ENCODE measurements around the gene LPAR1. TPM values are rescaled to one million over a fixed set of nuclear protein-coding genes. Genes with fewer than 3 reads are reported as not detected.

The LPAR1 gene
- total RNA-seq, 1 experiment from 2014 or later, result 11.0 TPM

DNA sequence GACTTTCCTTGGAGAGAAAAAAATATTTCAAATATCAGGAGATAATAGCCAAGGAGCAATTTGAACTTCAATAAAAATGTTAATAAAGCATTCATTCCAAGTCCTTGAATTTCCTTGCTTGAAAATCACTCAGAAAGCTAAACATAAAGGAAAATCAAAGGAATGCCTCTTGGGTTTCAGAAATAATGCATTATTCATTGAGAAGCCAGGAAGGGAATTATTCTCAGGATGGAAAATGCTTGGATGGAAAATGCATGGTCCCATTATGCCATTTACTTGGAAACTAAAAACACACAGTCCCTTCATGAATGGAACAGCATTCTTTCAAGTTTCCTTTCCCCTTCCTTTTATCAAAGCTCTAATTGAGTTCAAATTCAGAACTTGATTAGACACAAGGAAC is 160.9 kb downstream of the LPAR1 start:
- CTCF ChIA-PET, result no interaction called here

DNA sequence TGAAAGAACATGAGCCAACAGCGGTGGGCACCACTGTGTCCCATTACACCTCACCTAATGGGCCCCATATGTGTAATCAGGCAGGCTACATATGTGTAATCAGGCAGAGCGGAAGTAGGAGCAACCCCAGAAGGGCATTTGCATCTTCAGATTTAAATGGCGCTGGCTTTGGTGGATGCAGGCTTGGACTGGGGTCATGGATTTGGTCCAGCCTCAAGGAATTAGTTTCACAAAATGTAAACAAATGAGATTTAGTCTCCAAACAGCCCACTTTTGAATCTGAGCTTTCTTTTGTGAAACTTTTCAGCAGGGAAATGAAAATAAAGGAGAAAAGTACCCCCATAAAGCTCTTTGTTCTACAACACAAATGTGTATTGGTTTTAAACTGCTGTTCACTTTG is 161.3 kb downstream of the LPAR1 start:
- ChIA-PET CTCF (no interaction called here), POLR2A (no interaction called here)
- intact Hi-C loops (cut with micrococcal nuclease; ENCODE audit: unreplicated experiment), result no loop called here
- DNase-seq (ENCODE audit: low read depth, low spot score) (no peak), ATAC-seq (no peak)
- no peak for TF ChIP-seq SIN3A (IDR thresholded peaks at IDR 0.05; ENCODE audit: borderline replicate concordance, insufficient read depth, low read depth, low read length)
- TF ChIP-seq, protein P1, sequence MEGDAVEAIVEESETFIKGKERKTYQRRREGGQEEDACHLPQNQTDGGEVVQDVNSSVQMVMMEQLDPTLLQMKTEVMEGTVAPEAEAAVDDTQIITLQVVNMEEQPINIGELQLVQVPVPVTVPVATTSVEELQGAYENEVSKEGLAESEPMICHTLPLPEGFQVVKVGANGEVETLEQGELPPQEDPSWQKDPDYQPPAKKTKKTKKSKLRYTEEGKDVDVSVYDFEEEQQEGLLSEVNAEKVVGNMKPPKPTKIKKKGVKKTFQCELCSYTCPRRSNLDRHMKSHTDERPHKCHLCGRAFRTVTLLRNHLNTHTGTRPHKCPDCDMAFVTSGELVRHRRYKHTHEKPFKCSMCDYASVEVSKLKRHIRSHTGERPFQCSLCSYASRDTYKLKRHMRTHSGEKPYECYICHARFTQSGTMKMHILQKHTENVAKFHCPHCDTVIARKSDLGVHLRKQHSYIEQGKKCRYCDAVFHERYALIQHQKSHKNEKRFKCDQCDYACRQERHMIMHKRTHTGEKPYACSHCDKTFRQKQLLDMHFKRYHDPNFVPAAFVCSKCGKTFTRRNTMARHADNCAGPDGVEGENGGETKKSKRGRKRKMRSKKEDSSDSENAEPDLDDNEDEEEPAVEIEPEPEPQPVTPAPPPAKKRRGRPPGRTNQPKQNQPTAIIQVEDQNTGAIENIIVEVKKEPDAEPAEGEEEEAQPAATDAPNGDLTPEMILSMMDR (IDR thresholded peaks at IDR 0.05), result no peak
- TF ChIP-seq, protein P2, sequence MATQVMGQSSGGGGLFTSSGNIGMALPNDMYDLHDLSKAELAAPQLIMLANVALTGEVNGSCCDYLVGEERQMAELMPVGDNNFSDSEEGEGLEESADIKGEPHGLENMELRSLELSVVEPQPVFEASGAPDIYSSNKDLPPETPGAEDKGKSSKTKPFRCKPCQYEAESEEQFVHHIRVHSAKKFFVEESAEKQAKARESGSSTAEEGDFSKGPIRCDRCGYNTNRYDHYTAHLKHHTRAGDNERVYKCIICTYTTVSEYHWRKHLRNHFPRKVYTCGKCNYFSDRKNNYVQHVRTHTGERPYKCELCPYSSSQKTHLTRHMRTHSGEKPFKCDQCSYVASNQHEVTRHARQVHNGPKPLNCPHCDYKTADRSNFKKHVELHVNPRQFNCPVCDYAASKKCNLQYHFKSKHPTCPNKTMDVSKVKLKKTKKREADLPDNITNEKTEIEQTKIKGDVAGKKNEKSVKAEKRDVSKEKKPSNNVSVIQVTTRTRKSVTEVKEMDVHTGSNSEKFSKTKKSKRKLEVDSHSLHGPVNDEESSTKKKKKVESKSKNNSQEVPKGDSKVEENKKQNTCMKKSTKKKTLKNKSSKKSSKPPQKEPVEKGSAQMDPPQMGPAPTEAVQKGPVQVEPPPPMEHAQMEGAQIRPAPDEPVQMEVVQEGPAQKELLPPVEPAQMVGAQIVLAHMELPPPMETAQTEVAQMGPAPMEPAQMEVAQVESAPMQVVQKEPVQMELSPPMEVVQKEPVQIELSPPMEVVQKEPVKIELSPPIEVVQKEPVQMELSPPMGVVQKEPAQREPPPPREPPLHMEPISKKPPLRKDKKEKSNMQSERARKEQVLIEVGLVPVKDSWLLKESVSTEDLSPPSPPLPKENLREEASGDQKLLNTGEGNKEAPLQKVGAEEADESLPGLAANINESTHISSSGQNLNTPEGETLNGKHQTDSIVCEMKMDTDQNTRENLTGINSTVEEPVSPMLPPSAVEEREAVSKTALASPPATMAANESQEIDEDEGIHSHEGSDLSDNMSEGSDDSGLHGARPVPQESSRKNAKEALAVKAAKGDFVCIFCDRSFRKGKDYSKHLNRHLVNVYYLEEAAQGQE (IDR thresholded peaks at IDR 0.05; ENCODE audit: insufficient read depth in 1 of 2, low read depth in 2 of 2, low read length in 1 of 2), result no peak
- no peaks in the 10 kb centered on the region for H3K27me3 ChIP-seq (ENCODE audit: control insufficient read depth, insufficient read depth, low read length)
- H3K4me1 ChIP-seq (ENCODE audit: control insufficient read depth, insufficient read depth, low read length), result no peaks in the 10 kb centered on the region
- no peaks in the 10 kb centered on the region for H3K36me3 ChIP-seq (ENCODE audit: control insufficient read depth, insufficient read depth, low read length)
- no TSS peak for BruUV-seq (replicated peaks)
- no peaks in the 10 kb centered on the region for H3K9me3 ChIP-seq (ENCODE audit: control insufficient read depth, insufficient read depth, low read depth, low read length)
- in situ Hi-C loops (cut with HindIII; ENCODE audit: low pct_unique_long_range_greater_than_20kb, low sequenced_read_pairs), result no loop called here
- no peak overlapping the region for H3K27ac ChIP-seq (ENCODE audit: low read length)
- no peak overlapping the region for H3K4me3 ChIP-seq (ENCODE audit: low read depth in 2 of 2, low read length in 2 of 2)

More for the DNA sequence above, 160.9 kb downstream of the LPAR1 start:
- no peak for TF ChIP-seq TCF7L2 (IDR thresholded peaks at IDR 0.05; ENCODE audit: low read depth, low read length)
- no peak for TF ChIP-seq POLR2AphosphoS5 (IDR thresholded peaks at IDR 0.05; ENCODE audit: low read depth, low read length)
- TF ChIP-seq, protein P2 (IDR thresholded peaks at IDR 0.05; ENCODE audit: insufficient read depth in 1 of 2, low read depth in 2 of 2, low read length in 1 of 2), result no peak
- TF ChIP-seq SIN3A (IDR thresholded peaks at IDR 0.05; ENCODE audit: borderline replicate concordance, insufficient read depth, low read depth, low read length), result no peak
- intact Hi-C loops (cut with micrococcal nuclease; ENCODE audit: unreplicated experiment) (no loop called here), in situ Hi-C loops (cut with HindIII; ENCODE audit: low pct_unique_long_range_greater_than_20kb, low sequenced_read_pairs) (no loop called here)
- ATAC-seq (no peak), DNase-seq (ENCODE audit: low read depth, low spot score) (no peak)
- no peaks in the 10 kb centered on the region for H3K4me1 ChIP-seq (ENCODE audit: control insufficient read depth, insufficient read depth, low read length)
- no peaks in the 10 kb centered on the region for H3K36me3 ChIP-seq (ENCODE audit: control insufficient read depth, insufficient read depth, low read length)
- BruUV-seq (replicated peaks), result no TSS peak
- H3K27ac ChIP-seq (ENCODE audit: low read length), result no peak overlapping the region
- no peaks in the 10 kb centered on the region for H3K27me3 ChIP-seq (ENCODE audit: control insufficient read depth, insufficient read depth, low read length)
- no peak overlapping the region for H3K4me3 ChIP-seq (ENCODE audit: low read depth in 2 of 2, low read length in 2 of 2)
- POLR2A ChIA-PET, result no interaction called here
- no peaks in the 10 kb centered on the region for H3K9me3 ChIP-seq (ENCODE audit: control insufficient read depth, insufficient read depth, low read depth, low read length)

Data from Panc1 (cell line).